ENCODE data around the gene CEP76. TPM values are rescaled to one million over a fixed set of nuclear protein-coding genes. Genes with fewer than 3 reads are reported as not detected.

The CEP76 gene
- total and polyA plus RNA-seq, 11 donors, result 1.3 to 7.9 (median 4.3) TPM

DNA sequence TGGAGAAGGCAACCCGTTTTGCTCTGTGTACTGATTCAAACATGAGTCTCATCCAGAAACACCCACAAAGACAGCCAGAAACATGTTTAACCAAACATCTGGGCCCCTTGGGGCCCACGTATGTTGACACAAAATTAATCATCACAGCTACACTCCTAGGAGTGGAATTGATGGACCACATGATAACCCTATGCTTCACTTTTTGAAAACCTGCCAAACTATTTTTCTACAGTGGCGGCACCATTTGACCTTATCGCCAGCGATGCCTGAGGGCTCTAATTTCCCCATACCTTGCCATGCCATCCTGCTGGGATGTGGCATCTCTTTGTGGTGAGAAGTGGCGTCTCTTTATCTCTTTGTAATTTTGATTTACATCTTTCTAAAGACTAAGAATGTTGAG is 38.8 kb upstream of the CEP76 start:
- Histone ChIP-seq H3K4me3 (no peak overlapping the region), H3K27me3 (no peaks in the 10 kb centered on the region), H3K36me3 (no peaks in the 10 kb centered on the region), H3K9me3 (no peaks in the 10 kb centered on the region), H3K4me1 (no peaks in the 10 kb centered on the region), H3K27ac (no peak overlapping the region)
- intact Hi-C loops (cut with DNase I), result loop anchor here in 4 of 10 donors (5.0 to 10.0 kb wide), 2 partner anchors 153 to 191 kb away; no protein-coding TSS in a partner anchor
- DNase-seq (no peak), ATAC-seq (no peak)
- WGBS, 4 donors, result 81 to 91% (median 87%) methylated on average over 6 of the region's 6 CpGs
- TF ChIP-seq, protein P1, sequence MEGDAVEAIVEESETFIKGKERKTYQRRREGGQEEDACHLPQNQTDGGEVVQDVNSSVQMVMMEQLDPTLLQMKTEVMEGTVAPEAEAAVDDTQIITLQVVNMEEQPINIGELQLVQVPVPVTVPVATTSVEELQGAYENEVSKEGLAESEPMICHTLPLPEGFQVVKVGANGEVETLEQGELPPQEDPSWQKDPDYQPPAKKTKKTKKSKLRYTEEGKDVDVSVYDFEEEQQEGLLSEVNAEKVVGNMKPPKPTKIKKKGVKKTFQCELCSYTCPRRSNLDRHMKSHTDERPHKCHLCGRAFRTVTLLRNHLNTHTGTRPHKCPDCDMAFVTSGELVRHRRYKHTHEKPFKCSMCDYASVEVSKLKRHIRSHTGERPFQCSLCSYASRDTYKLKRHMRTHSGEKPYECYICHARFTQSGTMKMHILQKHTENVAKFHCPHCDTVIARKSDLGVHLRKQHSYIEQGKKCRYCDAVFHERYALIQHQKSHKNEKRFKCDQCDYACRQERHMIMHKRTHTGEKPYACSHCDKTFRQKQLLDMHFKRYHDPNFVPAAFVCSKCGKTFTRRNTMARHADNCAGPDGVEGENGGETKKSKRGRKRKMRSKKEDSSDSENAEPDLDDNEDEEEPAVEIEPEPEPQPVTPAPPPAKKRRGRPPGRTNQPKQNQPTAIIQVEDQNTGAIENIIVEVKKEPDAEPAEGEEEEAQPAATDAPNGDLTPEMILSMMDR (IDR thresholded peaks at IDR 0.05), result no peak
- no peak for TF ChIP-seq POLR2A (IDR thresholded peaks at IDR 0.05)

DNA sequence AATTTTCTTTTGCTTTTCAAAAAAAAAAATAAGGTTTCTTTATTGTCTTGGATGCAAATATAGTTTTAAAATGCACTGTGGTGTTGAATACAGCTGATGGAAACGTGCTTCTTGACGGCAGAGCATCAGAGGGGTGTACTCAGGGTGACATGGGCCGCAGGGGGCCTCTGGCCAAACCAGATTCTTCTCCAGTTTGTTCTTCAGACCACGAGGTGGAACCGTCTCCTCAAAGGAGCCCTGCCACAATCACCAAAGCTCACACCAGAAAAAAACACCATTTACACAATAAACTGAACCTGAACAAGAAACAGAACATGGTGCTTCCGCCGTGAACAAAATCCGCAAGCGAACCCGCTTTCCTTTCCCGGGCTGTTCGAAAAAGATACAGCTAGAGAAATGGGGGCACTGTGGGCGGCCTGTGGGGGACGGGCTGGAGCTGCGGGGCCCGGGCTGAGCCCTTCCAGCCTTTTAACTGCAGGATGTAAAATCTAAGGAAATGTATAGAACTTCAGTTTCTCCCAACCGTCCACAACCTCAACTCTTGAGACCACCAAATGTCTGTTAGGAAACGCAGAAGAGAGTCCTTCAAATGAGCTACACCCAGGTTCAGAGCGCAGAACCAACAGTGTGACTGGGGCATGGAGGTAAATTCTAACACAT is 34.9 kb upstream of the CEP76 start:
- DNase-seq (no peak), ATAC-seq (no peak)
- H3K27me3 ChIP-seq, result no peaks in the 10 kb centered on the region
- H3K4me1 ChIP-seq, result no peaks in the 10 kb centered on the region
- TF ChIP-seq POLR2A (IDR thresholded peaks at IDR 0.05), result no peak
- TF ChIP-seq, protein P1 (IDR thresholded peaks at IDR 0.05), result no peak
- no peaks in the 10 kb centered on the region for H3K9me3 ChIP-seq
- no peak overlapping the region for H3K4me3 ChIP-seq
- 86 to 92% (median 89%) methylated on average over 19 of the region's 19 CpGs for whole genome bisulfite sequencing, 4 donors
- H3K27ac ChIP-seq, result no peak overlapping the region
- intact Hi-C loops (cut with DNase I), result loop anchor here in 1 of 10 donors (10.0 kb wide), 1 partner anchor 417 kb away; no protein-coding TSS in a partner anchor
- no peaks in the 10 kb centered on the region for H3K36me3 ChIP-seq

DNA sequence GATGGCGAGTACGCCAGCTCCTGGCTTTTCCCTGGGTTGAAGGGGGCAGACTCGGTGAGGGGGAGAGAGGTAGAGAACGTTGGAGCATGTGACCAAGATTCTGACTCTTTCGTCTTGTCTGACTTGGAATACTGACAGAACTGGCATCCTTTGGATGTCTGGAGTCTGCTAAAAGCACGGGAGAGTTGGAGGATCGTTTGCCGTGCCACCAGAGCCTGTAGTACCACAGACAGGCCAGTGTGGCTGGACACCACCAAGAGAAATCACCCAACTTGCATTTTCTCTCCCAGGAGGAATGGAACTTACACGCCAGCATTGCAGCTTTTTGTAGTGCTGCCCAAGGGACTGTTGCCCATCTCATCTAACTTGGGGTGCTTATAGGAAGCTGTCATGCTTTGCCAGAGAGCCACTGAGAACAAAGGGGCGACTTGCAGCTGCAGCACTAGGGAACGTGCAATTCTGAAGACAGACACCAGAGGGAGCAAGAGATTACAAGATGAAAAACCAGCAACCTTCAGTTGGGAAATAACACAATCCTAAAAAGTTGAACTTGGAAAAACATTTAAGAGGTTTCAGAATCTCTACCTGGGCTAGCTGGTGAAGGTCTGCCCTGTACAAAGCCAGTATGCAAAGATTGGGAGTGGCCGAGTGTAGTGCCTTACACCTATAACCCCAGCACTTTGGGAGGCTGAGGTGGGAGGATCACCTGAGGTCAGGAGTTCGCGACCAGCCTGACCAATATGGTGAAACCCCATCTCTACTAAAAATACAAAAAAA is 24.4 kb upstream of the CEP76 start:
- WGBS, 4 donors, result 68 to 69% (median 69%) methylated on average over 14 of the region's 14 CpGs
- no peaks in the 10 kb centered on the region for H3K27me3 ChIP-seq
- TF ChIP-seq, protein P1 (IDR thresholded peaks at IDR 0.05), result peak; percentile 71 to 93 (median 87)
- TF ChIP-seq POLR2A (IDR thresholded peaks at IDR 0.05), result no peak
- intact Hi-C loops (cut with DNase I), result loop anchor here (1.0 to 10.0 kb wide), 6 partner anchors 207 to 438 kb away; no protein-coding TSS in a partner anchor
- no peak overlapping the region for H3K27ac ChIP-seq
- no peak overlapping the region for H3K4me3 ChIP-seq
- no peaks in the 10 kb centered on the region for H3K4me1 ChIP-seq
- peaks cover 0 to 51% (median 46%) of the 10 kb centered on the region in 9 donors for H3K36me3 ChIP-seq
- H3K9me3 ChIP-seq, result no peaks in the 10 kb centered on the region
- ATAC-seq (peak; percentile 37 to 68 (median 66)), DNase-seq (peak in 2 of 5 donors; percentile 44 to 49)

DNA sequence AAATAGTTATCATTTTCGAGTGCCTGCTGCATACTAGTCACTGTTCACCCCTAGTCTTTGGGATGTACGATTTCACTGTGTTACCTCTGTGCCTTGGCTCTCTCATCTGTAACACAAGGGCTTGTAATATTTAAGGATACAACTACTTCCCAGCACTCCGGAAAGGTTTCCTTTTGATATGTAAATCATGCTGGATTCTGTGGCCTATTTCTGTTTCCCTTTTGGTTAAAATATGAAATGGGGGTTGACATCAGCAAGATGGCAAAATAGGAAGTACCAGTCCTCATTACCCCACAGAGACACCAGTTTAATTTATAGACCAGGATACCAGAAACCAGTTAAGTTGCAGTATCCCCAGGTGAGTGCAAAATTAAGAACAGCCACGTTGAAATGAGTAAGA is 23.8 kb upstream of the CEP76 start:
- no peaks in the 10 kb centered on the region for H3K4me1 ChIP-seq
- H3K36me3 ChIP-seq, result peaks cover 0 to 57% (median 52%) of the 10 kb centered on the region in 9 donors
- WGBS, 4 donors, result 67 to 75% (median 71%) methylated on average over 4 of the region's 4 CpGs
- no peak overlapping the region for H3K27ac ChIP-seq
- TF ChIP-seq, protein P1 (IDR thresholded peaks at IDR 0.05), result no peak
- no peak for TF ChIP-seq POLR2A (IDR thresholded peaks at IDR 0.05)
- H3K27me3 ChIP-seq, result no peaks in the 10 kb centered on the region
- intact Hi-C loops (cut with DNase I), result loop anchor here in 6 of 10 donors (1.0 to 10.0 kb wide), 6 partner anchors 208 to 438 kb away; no protein-coding TSS in a partner anchor
- no peaks in the 10 kb centered on the region for H3K9me3 ChIP-seq
- H3K4me3 ChIP-seq, result no peak overlapping the region
- DNase-seq, result no peak
- no peak for ATAC-seq
